NOMO-1 (cell line): ENCODE measurements around the gene PCDHGA9.
"Not testable (repeated sequence)": the region's sequence is repeated elsewhere in the genome, so short reads cannot be mapped to it uniquely, and the experiment has no call there.

Experiments used
- DNase-seq, 2 experiments: peaks; one replicate each; lab custom pipeline; 2025; ENCODE audit not compliant: unreplicated experiment in 2 of 2; lab: John Stamatoyannopoulos, UW

Gene PCDHGA9

DNA sequence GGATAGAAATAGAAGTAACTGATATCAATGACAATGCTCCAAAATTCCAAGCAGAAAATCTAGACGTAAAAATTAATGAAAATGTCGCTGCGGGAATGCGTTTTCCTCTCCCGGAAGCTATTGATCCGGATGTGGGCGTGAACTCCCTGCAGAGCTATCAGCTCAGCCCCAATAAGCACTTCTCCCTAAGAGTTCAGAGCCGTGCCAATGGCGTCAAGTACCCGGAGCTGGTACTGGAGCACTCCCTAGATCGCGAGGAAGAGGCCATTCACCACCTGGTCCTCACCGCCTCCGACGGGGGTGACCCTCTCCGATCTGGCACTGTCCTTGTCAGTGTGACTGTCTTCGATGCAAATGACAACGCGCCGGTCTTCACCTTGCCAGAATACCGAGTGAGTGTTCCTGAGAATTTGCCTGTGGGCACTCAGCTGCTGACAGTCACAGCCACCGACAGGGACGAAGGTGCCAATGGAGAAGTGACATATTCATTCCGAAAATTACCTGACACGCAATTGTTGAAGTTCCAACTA is 11.0 kb downstream of the PCDHGA9 start:
- no peak for DNase-seq

DNA sequence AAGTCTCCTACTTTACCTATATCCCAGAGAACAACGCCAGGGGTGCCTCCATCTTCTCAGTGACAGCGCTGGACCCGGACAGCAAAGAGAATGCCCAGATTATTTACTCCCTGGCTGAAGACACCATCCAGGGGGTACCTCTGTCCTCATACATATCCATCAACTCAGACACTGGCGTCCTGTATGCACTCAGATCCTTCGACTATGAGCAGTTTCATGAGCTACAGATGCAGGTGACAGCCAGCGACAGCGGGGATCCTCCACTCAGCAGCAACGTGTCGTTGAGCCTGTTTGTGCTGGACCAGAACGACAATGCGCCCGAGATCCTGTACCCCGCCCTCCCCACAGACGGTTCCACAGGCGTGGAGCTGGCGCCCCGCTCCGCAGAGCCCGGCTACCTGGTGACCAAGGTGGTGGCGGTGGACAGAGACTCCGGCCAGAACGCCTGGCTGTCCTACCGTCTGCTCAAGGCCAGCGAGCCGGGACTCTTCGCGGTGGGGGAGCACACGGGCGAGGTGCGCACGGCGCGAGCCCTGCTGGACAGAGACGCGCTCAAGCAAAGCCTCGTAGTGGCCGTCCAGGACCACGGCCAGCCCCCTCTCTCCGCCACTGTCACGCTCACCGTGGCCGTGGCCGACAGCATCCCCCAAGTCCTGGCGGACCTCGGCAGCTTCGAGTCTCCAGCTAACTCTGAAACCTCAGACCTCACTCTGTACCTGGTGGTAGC is 12.1 kb downstream of the PCDHGA9 start:
- not testable (repeated sequence) for DNase-seq

DNA sequence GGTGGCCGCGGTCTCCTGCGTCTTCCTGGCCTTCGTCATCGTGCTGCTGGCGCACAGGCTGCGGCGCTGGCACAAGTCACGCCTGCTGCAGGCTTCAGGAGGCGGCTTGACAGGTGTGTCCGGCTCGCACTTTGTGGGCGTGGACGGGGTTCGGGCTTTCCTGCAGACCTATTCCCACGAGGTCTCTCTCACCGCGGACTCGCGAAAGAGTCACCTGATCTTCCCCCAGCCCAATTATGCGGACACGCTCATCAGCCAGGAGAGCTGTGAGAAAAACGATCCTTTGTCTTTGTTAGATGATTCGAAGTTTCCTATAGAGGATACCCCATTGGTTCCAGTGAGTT is 12.7 kb downstream of the PCDHGA9 start:
- DNase-seq = not testable (repeated sequence)

DNA sequence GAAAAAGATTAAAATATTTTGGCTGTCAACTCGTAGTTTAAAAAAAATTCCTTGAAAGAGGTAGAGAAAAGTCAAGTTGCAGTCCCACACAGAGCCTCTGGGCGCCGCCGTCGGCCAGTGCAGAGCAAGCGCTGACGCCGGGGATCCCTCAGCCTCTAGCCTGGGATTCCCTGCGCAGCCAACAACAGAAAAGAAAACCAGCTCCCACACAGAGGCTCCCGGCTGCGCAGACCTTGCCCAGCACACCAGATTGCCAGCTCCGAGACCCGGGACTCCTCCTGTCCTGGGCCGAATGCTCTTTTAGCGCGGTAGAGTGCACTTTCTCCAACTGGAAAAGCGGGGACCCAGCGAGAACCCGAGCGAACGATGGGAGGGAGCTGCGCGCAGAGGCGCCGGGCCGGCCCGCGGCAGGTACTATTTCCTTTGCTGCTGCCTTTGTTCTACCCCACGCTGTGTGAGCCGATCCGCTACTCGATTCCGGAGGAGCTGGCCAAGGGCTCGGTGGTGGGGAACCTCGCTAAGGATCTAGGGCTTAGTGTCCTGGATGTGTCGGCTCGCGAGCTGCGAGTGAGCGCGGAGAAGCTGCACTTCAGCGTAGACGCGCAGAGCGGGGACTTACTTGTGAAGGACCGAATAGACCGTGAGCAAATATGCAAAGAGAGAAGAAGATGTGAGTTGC is 15.1 kb downstream of the PCDHGA9 start, which contains the start of gene PCDHGB7:
TSS of gene PCDHGB7 (plus strand) at position 184 of the 679 bp plus-strand sequence. CDS start at position 367, 183 bp downstream.
- DNase-seq = peak; percentile 31 to 38

DNA sequence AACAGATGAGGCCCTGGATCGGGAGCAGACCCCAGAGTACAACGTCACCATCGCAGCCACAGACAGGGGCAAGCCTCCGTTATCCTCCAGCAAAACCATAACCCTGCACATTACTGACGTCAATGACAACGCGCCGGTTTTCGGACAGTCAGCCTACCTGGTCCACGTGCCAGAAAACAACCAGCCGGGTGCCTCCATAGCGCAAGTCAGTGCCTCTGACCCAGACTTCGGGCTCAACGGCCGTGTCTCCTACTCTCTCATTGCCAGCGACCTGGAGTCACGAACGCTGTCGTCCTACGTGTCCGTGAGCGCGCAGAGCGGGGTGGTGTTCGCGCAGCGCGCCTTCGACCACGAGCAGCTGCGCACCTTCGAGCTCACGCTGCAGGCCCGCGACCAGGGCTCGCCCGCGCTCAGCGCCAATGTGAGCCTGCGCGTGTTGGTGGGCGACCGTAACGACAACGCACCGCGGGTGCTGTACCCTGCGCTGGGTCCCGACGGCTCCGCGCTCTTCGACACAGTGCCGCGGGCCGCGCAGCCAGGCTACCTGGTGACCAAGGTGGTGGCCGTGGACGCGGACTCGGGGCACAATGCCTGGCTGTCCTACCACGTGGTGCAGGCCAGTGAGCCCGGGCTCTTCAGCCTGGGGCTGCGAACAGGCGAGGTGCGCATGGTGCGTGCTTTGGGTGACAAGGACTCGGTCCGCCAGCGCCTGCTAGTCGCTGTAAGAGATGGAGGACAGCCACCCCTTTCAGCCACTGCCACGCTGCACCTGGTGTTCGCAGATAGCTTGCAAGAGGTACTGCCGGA is 16.7 kb downstream of the PCDHGA9 start:
- DNase-seq = no peak

DNA sequence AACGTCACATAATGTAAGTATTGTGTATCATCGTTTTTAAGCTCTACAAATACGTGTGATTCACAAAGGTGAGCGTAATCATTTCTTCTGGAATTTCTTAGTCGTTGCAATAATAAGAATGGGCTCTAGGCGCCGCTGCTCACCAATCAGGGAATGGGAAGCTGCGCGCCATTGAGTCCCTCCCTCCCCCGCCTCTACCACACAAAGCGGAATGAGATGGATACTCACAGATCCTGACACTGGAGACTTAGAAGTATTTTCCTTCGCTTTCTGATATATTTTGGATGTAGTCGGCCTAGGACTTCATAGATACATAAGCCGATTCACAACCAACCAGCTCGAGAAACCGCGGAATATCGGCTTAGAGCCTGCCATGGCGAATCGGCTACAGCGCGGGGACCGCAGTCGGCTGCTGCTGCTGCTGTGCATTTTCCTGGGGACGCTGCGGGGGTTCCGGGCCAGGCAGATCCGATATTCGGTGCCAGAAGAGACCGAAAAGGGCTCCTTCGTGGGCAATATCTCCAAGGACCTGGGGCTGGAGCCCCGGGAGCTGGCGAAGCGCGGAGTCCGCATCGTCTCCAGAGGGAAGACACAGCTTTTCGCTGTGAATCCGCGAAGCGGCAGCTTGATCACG is 18.4 kb downstream of the PCDHGA9 start, which contains the start of gene PCDHGA11:
TSS of gene PCDHGA11 (plus strand) at position 197 of the 634 bp plus-strand sequence. CDS start at position 374, 177 bp downstream.
- DNase-seq = peak; percentile 42 to 45

DNA sequence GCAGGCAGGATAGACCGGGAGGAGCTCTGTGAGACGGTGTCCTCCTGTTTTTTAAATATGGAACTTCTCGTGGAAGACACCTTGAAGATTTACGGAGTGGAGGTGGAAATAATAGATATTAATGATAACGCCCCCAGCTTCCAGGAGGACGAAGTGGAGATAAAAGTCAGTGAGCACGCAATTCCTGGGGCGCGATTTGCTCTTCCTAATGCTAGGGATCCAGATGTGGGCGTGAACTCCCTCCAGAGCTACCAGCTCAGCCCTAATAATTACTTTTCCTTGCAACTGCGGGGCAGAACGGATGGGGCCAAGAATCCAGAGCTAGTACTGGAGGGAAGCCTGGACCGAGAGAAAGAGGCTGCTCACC is 18.9 kb downstream of the PCDHGA9 start:
- DNase-seq = no peak

DNA sequence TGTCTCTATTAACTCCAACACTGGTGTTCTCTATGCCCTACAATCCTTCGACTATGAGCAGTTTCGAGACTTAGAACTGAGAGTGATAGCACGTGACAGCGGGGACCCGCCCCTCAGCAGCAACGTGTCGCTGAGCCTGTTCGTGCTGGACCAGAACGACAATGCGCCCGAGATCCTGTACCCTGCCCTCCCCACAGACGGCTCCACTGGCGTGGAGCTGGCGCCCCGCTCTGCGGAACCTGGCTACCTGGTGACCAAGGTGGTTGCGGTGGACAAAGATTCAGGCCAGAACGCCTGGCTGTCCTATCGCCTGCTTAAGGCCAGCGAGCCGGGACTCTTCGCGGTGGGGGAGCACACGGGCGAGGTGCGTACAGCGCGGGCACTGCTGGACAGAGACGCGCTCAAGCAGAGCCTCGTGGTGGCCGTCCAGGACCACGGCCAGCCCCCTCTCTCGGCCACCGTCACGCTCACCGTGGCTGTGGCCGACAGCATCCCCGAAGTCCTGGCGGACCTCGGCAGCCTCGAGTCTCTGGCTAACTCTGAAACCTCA is 20.2 kb downstream of the PCDHGA9 start:
- no peak for DNase-seq

DNA sequence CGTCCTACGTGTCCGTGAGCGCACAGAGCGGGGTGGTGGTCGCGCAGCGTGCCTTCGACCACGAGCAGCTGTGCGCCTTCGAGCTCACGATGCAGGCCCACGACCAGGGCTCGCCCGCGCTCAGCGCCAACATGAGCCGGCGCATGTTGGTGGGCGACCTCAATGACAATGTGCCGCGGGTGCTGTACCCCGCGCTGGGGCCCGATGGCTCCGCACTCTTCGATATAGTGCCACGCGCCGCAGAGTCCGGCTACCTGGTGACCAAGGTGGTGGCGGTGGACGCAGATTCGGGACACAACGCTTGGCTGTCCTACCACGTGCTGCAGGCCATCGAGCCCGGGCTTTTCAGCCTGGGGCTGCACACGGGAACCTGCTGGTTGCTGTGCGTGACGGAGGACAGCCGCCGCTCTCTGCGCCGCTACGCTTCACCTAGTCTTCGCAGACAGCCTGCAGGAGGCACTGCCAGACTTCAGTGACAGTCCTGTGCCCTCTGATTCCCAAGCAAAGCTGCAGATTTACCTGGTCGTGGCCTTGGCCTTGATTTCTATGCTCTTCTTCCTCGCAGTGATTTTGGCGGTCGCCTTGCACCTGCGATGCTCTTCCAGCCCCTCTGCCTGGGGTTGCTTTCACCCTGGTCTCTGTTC is 25.3 kb downstream of the PCDHGA9 start:
- no peak for DNase-seq

DNA sequence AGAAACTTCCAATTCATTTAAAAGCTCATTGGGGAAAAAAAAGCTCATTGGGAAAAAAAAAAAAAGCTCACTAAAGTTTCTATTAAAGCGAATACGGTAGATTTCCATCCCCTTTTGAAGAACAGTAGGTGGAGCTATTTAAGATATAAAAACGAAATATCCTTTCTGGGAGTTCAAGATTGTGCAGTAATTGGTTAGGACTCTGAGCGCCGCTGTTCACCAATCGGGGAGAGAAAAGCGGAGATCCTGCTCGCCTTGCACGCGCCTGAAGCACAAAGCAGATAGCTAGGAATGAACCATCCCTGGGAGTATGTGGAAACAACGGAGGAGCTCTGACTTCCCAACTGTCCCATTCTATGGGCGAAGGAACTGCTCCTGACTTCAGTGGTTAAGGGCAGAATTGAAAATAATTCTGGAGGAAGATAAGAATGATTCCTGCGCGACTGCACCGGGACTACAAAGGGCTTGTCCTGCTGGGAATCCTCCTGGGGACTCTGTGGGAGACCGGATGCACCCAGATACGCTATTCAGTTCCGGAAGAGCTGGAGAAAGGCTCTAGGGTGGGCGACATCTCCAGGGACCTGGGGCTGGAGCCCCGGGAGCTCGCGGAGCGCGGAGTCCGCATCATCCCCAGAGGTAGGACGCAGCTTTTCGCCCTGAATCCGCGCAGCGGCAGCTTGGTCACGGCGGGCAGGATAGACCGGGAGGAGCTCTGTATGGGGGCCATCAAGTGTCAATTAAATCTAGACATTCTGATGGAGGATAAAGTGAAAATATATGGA is 27.9 kb downstream of the PCDHGA9 start, which contains the start of gene PCDHGA12:
TSS of gene PCDHGA12 (plus strand) at position 176 of the 782 bp plus-strand sequence. CDS start at position 429, 253 bp downstream.
- DNase-seq = peak in 1 of 2 experiments; percentile 11

DNA sequence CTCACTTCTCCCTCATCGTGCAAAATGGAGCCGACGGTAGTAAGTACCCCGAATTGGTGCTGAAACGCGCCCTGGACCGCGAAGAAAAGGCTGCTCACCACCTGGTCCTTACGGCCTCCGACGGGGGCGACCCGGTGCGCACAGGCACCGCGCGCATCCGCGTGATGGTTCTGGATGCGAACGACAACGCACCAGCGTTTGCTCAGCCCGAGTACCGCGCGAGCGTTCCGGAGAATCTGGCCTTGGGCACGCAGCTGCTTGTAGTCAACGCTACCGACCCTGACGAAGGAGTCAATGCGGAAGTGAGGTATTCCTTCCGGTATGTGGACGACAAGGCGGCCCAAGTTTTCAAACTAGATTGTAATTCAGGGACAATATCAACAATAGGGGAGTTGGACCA is 28.7 kb downstream of the PCDHGA9 start:
- no peak for DNase-seq

DNA sequence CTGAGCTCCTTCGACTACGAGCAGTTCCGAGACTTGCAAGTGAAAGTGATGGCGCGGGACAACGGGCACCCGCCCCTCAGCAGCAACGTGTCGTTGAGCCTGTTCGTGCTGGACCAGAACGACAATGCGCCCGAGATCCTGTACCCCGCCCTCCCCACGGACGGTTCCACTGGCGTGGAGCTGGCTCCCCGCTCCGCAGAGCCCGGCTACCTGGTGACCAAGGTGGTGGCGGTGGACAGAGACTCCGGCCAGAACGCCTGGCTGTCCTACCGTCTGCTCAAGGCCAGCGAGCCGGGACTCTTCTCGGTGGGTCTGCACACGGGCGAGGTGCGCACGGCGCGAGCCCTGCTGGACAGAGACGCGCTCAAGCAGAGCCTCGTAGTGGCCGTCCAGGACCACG is 29.7 kb downstream of the PCDHGA9 start:
- DNase-seq = not testable (repeated sequence)

DNA sequence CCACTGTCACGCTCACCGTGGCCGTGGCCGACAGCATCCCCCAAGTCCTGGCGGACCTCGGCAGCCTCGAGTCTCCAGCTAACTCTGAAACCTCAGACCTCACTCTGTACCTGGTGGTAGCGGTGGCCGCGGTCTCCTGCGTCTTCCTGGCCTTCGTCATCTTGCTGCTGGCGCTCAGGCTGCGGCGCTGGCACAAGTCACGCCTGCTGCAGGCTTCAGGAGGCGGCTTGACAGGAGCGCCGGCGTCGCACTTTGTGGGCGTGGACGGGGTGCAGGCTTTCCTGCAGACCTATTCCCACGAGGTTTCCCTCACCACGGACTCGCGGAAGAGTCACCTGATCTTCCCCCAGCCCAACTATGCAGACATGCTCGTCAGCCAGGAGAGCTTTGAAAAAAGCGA is 30.1 kb downstream of the PCDHGA9 start:
- DNase-seq = not testable (repeated sequence)

DNA sequence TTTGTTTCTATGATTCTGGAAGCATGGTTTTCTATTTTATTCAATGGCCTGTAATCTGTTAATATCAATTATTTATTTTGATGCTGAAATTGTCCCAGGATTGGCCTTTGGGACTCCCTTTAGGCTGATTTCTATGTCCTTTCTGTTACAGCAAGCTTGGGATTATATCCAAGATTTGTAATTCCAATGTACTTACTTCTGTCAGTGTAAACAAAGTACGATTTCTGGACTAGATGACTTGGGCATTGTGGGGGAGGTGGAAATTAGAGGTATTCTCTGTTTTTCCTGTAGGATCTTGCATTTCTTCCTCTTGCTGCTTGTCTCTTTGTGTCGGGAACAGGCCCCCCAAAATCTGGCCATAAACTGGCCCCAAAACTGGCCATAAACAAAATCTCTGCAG is 31.4 kb downstream of the PCDHGA9 start:
- DNase-seq = no peak

DNA sequence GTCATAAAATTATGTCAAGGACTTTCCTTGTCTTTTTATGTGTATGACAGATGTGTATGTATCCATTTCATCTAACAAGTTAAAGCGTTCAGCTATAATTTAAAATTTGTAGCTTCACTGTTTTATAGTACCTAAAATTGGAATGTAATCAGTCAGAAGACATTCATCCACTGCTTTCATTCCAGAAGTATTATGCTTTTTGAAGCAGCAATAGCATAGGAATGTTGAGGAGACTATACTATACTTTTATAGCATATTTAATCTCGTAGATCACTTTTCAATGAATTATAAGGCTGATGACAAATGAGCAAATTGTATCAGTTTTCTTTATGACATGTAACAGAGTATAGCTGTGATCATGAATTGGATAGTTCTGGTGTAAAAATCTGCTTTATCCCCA is 34.6 kb downstream of the PCDHGA9 start:
- DNase-seq = no peak

DNA sequence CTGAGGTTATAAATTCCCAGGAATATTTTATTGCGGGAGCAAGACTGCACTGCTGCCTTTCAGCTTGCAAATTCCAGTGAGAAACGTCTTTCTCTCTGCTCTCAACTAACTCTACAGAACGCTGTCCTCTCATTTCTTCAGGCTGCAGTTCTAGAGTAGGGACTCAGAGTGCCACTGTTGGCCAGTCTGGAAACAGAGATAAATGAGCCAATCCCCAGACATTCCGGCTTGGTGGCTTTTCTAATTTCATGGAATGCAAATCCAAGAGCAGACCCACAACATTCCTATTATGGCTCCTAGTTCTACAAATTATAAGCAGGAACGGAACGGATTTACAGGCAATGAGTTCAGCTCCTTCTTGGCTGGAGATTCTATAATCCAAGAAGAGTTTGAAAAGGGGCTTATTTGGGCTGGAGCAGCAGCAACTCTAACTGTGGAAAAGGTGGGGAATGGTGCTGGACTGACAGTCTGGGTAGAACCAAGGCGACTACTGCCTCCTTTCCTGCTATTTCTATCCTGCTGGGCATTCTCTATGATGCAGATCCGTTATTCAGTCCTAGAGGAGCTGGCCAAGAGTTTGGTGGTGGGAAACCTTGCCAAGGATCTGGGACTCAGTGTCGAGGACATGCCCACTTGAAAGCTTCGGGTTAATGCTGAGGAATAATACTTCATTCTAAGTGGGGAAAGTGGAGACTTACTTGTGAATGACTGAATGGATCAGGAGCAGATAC is 37.0 kb downstream of the PCDHGA9 start:
- no peak for DNase-seq

DNA sequence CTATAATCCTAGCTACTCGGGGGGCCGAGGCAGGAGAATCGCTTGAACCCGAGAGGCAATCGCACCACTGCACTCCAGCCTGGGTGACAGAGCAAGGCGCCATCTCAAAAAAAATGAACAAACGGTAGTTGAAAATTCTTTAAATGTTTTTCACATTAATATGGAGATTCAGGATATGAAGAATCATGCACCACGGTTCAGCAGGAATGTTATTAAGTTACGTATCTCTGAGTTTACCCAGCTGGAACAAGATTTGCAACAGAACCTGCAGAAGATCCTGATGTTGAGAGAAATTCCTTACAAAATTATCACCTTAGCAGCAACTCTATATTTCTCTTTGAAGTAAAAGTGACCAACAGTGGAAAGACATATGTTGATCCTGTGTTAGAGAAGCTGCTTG is 37.8 kb downstream of the PCDHGA9 start:
- DNase-seq = no peak

DNA sequence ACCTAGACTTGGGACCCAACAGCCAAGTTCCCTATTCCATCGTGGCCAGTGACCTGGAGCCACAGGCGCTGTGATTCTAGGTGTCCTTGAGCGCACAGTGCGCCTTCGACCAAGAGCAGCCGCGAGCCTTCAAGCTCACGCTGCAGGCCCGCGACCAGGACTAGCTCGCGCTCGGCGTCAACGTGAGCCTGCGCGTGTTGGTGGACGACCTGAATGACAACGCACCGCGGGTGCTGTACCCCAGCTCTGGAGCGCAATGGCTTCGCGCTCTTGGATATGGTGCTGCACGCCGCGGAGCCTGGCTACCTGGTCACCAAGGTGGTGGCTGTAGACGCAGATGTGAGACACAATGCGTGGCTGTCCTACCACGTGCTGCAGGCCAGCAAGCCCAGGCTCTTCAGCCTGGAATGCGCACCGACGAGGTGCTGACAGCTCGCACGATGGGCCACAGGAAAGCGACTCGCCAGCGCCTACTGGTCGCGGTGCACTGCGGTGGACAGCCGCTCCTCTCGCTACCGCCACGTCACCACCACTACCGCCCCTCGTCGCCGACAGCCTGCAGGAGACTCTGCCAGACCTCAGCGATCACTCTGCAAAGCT is 39.1 kb downstream of the PCDHGA9 start:
- DNase-seq = no peak
